GM15510 (cell line): ENCODE results near the gene KLHL26.

Experiments used
- POLR2A ChIP-seq: IDR thresholded peaks from 3 replicates; pipeline ENCODE4 v1.6.1; 2011; ENCODE audit warnings: borderline replicate concordance; ENCODE audit not compliant: insufficient read length; ENCODE audit errors: extremely low read depth

Gene KLHL26

GRCh38 chr19:18608102-18608804 lies 28.6 kb upstream of the KLHL26 start:
- TF ChIP-seq POLR2A: no peak

GRCh38 chr19:18608805-18609716 lies 27.8 kb upstream of the KLHL26 start:
- TF ChIP-seq POLR2A: no peak

- TF ChIP-seq POLR2A: no peak
These were observed 27.1 kb upstream of the KLHL26 start for GRCh38 chr19:18609717-18610051.

- no peak for TF ChIP-seq POLR2A
These were observed 26.6 kb upstream of the KLHL26 start for GRCh38 chr19:18610245-18610555.

- no peak for TF ChIP-seq POLR2A
These were observed 26.1 kb upstream of the KLHL26 start for GRCh38 chr19:18610556-18611326.

GRCh38 chr19:18611327-18612050 lies 25.3 kb upstream of the KLHL26 start:
- TF ChIP-seq POLR2A: no peak

- no peak for TF ChIP-seq POLR2A
These were observed 24.6 kb upstream of the KLHL26 start for GRCh38 chr19:18612051-18612771.

- TF ChIP-seq POLR2A: no peak
These were observed 23.8 kb upstream of the KLHL26 start, which contains the start of gene TMEM59L for GRCh38 chr19:18612772-18613588. TSS of gene TMEM59L (plus strand) at chr19:18612870. CDS start at chr19:18612959, 89 bp downstream.

- no peak for TF ChIP-seq POLR2A
These were observed 23.1 kb upstream of the KLHL26 start for GRCh38 chr19:18613589-18614234.

- no peak for TF ChIP-seq POLR2A
These were observed 20.8 kb upstream of the KLHL26 start for GRCh38 chr19:18616023-18616422.

GRCh38 chr19:18617562-18617961 lies 19.3 kb upstream of the KLHL26 start:
- no peak for TF ChIP-seq POLR2A

- TF ChIP-seq POLR2A: no peak
These were observed 18.6 kb upstream of the KLHL26 start for GRCh38 chr19:18618236-18618635.

- no peak for TF ChIP-seq POLR2A
These were observed 16.5 kb upstream of the KLHL26 start for GRCh38 chr19:18620311-18620710.

GRCh38 chr19:18620902-18621301 lies 15.9 kb upstream of the KLHL26 start:
- TF ChIP-seq POLR2A: no peak
